Keratinocyte (primary cell): ENCODE results near the gene HEATR1.

Experiments used
- EZH2 ChIP-seq: IDR thresholded peaks from one replicate; pipeline ENCODE4 v1.6.1; 2012; ENCODE audit warnings: inconsistent platforms, mild to moderate bottlenecking, low read length, moderate library complexity
- TF ChIP-seq, protein P1 (sequence below), 3 experiments: IDR thresholded peaks in 1 of 3; conservative IDR thresholded peaks in 1 of 3; optimal IDR thresholded peaks in 1 of 3; 2 replicates in 2 of 3; 3 replicates in 1 of 3; pipeline versions ENCODE3 to v1.5.1; 2011; ENCODE audit warnings: low read length in 3 of 3, mild to moderate bottlenecking in 3 of 3, moderate library complexity in 2 of 3, control low read depth in 1 of 3, inconsistent platforms in 1 of 3; ENCODE audit not compliant: insufficient read depth in 2 of 3; ENCODE audit errors: extremely low read depth in 1 of 3

DNA sequence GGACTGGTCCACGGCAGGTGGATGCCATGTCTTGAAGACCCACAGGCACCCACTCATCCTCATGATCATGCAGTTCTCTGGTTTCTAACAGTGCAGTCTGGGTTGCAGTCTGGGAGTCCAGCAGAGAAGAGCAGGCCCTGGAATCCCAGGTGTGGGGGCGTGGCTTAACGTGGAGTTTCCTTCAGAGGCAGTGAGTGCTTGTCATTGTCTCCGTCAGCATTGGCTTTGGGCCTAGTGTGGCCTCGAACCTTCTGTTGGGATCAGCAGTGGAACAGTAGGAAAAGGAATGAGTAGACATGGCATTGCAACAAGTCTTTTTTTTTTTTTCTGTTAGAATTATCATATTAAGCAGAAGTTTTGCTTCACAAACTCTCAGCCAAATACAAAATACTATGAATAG is 67.8 kb downstream of the HEATR1 start:
- TF ChIP-seq, protein P1, sequence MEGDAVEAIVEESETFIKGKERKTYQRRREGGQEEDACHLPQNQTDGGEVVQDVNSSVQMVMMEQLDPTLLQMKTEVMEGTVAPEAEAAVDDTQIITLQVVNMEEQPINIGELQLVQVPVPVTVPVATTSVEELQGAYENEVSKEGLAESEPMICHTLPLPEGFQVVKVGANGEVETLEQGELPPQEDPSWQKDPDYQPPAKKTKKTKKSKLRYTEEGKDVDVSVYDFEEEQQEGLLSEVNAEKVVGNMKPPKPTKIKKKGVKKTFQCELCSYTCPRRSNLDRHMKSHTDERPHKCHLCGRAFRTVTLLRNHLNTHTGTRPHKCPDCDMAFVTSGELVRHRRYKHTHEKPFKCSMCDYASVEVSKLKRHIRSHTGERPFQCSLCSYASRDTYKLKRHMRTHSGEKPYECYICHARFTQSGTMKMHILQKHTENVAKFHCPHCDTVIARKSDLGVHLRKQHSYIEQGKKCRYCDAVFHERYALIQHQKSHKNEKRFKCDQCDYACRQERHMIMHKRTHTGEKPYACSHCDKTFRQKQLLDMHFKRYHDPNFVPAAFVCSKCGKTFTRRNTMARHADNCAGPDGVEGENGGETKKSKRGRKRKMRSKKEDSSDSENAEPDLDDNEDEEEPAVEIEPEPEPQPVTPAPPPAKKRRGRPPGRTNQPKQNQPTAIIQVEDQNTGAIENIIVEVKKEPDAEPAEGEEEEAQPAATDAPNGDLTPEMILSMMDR (optimal IDR thresholded peaks at IDR 0.05 in 1 of 3, IDR thresholded peaks at IDR 0.05 in 1 of 3, conservative IDR thresholded peaks at IDR 0.05 in 1 of 3; ENCODE audit: extremely low read depth in 1 of 3, insufficient read depth in 2 of 3, low read length in 3 of 3), result no peak
- TF ChIP-seq EZH2, result no peak
